Suprapubic skin (tissue), 4 donors: ENCODE measurements around the gene KCNT1.

ENCODE experiments used
- CTCF ChIP-seq, 2 donors: fragments of 200-600 bp in 1 of 2; fragments of 450-650 bp in 1 of 2; sonication (generic) in 1 of 2; IDR thresholded peaks; one replicate each; pipeline ENCODE4 v1.5.1; 2016 to 2019; ENCODE audit warnings: antibody characterized with exemption in 2 of 2, mild to moderate bottlenecking in 1 of 2, moderate library complexity in 1 of 2
- EP300 ChIP-seq: sonication (generic); formaldehyde crosslinking; IDR thresholded peaks from one replicate; pipeline ENCODE4 v1.6.1; 2017; ENCODE audit warnings: antibody characterized with exemption
- POLR2AphosphoS5 ChIP-seq, 3 donors: sonication (generic); formaldehyde crosslinking; IDR thresholded peaks; one replicate each; pipeline ENCODE4 v1.6.1; 2017; ENCODE audit warnings: antibody characterized with exemption in 3 of 3

GRCh38 chr9:135665795-135666189, 36.2 kb upstream of the KCNT1 start:
- no peak for TF ChIP-seq EP300
- TF ChIP-seq CTCF (IDR thresholded peaks at IDR 0.05): no peak
- no peak for TF ChIP-seq POLR2AphosphoS5 (IDR thresholded peaks at IDR 0.05)
